ENCODE results near the gene CCDC158.

Gene CCDC158

GRCh38 chr4:76420762-76421581, at the start of gene CCDC158:
Gene CCDC158 (minus strand): TSS chr4:76421141. CDS start chr4:76403207, 17,934 bp downstream.
- DNase-seq (ENCODE audit: low read depth): no peak
- H3K4me3 ChIP-seq (ENCODE audit: low read depth, low read length): no peak within 1 kb of the TSS
- TF ChIP-seq, protein P1, sequence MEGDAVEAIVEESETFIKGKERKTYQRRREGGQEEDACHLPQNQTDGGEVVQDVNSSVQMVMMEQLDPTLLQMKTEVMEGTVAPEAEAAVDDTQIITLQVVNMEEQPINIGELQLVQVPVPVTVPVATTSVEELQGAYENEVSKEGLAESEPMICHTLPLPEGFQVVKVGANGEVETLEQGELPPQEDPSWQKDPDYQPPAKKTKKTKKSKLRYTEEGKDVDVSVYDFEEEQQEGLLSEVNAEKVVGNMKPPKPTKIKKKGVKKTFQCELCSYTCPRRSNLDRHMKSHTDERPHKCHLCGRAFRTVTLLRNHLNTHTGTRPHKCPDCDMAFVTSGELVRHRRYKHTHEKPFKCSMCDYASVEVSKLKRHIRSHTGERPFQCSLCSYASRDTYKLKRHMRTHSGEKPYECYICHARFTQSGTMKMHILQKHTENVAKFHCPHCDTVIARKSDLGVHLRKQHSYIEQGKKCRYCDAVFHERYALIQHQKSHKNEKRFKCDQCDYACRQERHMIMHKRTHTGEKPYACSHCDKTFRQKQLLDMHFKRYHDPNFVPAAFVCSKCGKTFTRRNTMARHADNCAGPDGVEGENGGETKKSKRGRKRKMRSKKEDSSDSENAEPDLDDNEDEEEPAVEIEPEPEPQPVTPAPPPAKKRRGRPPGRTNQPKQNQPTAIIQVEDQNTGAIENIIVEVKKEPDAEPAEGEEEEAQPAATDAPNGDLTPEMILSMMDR (IDR thresholded peaks at IDR 0.05; ENCODE audit: control insufficient read depth, extremely low read depth, insufficient read depth): no peak

DNA sequence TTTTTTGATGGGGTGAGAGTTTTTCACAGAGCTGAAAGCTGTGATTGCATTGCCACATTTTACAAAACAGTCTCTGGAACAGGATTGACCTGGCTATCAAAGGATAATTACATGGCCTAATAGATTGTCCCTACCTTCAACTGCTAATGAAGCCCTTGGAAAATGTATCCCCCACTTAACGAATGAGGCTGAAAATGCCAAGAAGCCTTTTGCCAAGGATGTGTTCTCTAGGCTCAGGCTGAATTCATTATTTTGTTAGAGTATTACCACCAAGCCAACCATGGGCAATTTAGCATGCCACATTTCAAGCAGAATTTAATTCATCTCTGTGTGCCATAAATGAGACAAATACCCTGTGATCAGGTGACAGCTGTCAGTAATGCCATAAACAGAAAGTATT, 49.6 kb upstream of the CCDC158 start:
- TF ChIP-seq, protein P1 (IDR thresholded peaks at IDR 0.05; ENCODE audit: control insufficient read depth, extremely low read depth, insufficient read depth): no peak
- no peak for DNase-seq (ENCODE audit: low read depth)

GRCh38 chr4:76470064-76470463, 49.1 kb upstream of the CCDC158 start:
- no peak overlapping the region for H3K4me3 ChIP-seq (ENCODE audit: low read depth, low read length)
- no peak for DNase-seq (ENCODE audit: low read depth)
- TF ChIP-seq, protein P1 (IDR thresholded peaks at IDR 0.05; ENCODE audit: control insufficient read depth, extremely low read depth, insufficient read depth): no peak

More for the DNA sequence above, 49.6 kb upstream of the CCDC158 start:
- no peak overlapping the region for H3K4me3 ChIP-seq (ENCODE audit: low read depth, low read length)

DNA sequence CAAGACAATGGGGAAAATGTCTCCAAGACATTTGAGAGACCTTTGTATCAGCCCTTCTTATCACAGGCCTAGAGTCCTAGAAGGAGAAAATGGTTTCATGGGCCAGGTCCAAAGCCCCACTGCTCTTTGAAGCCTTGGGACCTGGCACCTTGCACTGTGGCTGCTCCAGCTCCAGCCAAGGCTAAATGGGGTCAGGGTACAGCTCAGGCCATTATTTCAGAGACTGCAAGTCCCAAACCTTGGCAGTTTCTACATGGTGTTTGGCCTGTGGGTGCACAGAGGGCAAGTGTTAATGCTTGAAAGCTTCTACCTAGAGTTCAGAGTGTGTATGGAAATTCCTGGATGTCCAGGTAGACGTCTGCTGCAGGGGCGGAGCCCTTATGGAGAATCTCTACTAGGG, 42.6 kb upstream of the CCDC158 start:
- H3K4me3 ChIP-seq (ENCODE audit: low read depth, low read length): no peak overlapping the region
- TF ChIP-seq, protein P1 (IDR thresholded peaks at IDR 0.05; ENCODE audit: control insufficient read depth, extremely low read depth, insufficient read depth): no peak
- DNase-seq (ENCODE audit: low read depth): no peak

- H3K4me3 ChIP-seq (ENCODE audit: low read depth, low read length): no peak overlapping the region
- no peak for DNase-seq (ENCODE audit: low read depth)
- TF ChIP-seq, protein P1 (IDR thresholded peaks at IDR 0.05; ENCODE audit: control insufficient read depth, extremely low read depth, insufficient read depth): no peak
These were observed 38.4 kb upstream of the CCDC158 start for GRCh38 chr4:76459291-76459723.

GRCh38 chr4:76458825-76459224, 37.9 kb upstream of the CCDC158 start:
- H3K4me3 ChIP-seq (ENCODE audit: low read depth, low read length): no peak overlapping the region
- TF ChIP-seq, protein P1 (IDR thresholded peaks at IDR 0.05; ENCODE audit: control insufficient read depth, extremely low read depth, insufficient read depth): no peak
- DNase-seq (ENCODE audit: low read depth): no peak

Measured in LNCaP clone FGC (cell line).